HG02973 (cell line): ENCODE measurements around the gene CFAP99.

Experiments
- ATAC-seq: cut with Tn5 transposase; IDR thresholded peaks from one replicate; pipeline ENCODE4 v1.9.1; 2021; ENCODE audit warnings: moderate library complexity; ENCODE audit not compliant: unreplicated experiment

Gene CFAP99

DNA sequence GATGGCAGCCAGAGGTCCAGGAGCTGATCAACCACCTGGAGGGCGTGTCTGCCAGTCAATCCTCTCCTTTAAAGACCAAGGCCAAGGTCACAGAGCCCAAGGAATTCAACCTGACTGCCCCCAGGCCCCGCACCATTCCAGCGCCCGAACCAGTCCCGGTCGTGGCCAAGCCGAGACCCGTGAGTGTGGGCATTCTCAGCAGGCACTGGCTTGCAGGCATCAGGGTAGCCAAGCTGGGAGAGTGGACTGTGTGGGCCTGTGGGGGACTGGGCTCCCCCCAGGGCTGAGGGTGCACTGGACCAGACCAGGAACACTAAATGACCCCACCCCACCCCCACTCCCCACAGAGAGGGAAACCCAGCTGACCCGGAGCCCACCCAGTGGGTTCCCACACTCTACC lies 26.4 kb downstream of the CFAP99 start:
- no peak for ATAC-seq

DNA sequence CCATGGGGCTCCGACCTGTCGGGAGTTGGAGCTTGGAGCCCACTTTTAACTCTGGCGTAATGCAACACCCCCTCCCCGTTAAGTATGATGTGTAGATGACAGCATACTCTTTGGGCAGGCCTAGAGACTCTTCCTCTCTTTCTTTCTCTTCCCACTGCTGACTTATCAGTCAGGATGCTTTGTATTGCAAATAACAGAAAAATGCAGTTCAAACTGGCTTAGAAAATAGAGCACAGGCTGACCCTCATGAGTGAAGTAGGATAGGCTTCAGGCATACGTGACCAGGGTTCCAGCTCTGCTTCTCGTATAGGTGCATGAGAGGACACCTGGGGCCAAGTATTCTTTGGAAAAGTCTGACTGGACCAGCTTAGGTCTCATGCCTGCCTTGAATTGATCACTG lies 26.8 kb downstream of the CFAP99 start:
- ATAC-seq: no peak

DNA sequence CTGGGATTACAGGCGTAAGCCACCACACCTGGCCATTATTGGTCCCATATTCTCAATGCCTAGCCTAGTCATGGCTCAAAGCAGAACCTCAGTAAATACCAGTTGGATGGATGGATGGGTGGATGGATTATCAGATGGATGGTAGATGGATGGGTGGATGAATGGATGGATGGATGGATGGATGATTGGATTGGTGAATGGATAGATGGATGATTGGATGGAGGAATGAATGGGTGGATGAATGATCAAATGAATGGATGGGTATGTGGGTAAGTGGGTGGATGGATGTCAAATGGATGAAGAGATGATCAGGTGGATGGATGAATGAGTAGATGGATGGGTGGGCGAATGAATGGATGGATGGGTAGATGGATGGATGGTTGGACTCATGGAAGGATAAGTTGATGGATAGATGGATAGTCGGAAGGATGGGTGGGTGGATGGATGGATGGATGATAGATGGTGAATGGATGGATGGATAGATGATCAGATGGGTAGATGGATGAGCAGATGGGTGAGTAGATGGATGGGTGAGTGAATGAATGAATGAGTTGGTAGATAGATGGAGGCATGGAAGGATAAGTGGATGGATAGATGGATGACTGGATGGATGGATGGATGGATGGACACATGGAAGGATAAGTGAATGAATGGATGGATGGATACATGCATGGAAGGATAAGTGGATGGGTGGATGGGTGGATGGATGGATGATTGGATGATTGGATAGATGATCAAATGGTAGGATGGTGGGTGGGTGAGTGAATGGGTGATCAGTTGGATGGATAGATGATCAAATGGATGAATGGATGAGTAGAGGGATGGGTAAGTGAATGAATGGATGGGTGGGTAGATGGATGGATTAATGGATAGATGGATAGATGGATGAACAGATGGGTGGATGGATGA lies 28.2 kb downstream of the CFAP99 start:
- ATAC-seq: no peak

DNA sequence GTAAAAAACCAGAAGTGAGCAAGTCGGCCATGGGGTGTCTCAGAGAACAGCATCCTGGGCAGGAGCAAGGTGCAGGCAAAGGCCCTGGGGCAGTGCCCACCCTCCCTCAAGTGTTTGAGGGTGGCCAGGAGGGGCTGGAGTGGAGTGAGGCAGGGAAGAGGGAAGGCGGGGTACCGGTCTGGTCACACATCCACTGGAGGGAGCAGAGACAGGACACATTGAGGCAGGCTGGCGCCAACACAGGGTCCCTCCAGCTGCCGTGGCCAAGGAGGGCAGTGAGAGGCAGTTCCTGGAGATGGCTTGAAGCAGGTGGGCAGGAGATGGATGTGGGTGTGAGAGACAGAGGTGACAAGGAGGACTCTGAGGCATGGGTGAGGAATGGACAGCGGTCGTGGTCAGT lies 29.8 kb downstream of the CFAP99 start:
- no peak for ATAC-seq

DNA sequence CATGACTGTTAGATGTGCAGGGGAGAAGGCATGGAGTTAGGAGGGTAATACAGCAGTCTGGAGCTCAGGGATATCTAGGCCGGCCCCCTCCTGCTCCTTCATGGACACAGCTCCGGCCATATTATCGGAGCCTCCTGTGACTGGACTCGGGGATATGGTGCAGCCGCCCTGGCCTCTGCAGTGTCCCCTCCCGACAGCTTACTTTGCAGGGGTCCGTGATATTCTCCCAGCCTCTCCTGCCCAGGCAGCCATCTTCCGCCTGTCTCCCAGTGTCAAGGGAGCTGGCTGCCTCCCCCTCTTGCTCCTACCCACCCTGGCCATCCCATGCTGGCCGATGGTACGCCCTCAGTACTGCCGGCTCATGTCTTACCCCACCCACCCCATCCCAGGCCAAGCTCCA lies 30.3 kb downstream of the CFAP99 start:
- ATAC-seq: no peak

DNA sequence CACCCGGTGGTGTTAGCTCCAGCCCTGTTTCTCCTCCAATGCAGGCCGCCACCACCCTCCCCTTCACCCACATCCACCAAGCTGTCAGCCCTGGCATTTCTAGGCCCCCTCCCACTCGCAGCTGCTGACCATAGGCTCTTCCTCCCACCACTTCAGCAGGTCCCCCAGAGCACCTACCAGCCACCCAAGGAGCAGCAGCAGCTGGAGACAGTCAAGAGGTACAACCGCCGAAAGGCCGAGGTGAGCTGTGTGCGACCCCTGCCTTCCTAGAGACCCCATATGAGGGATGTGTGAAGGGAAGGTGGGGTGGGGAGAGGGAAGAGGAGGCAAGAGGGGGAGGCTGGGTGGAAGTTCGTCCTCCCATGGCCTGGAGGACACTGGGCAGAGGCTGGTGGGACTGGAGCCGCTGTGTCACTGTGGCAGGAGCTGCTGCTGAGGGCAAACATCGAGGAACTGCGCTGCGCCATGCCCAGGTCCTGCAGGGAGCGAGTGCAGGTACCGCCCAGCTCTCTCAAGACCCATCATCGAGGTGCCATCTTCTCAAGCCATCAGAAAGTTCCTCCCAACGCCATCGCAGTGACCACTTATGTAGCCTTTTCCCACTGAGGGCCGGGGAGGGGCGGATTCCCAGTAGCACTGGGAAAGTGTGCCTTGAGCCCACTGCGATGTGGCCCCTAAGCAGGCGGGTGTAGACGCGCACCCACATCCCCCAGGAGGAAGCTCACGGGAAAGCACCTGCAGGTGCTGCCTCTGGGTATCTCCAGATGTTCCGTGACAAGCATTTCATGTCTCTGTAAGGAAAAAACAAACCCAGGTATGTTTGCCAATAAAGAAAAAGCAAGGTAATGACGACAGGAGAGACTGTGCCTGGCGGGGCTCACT lies 31.0 kb downstream of the CFAP99 start:
- ATAC-seq: no peak

DNA sequence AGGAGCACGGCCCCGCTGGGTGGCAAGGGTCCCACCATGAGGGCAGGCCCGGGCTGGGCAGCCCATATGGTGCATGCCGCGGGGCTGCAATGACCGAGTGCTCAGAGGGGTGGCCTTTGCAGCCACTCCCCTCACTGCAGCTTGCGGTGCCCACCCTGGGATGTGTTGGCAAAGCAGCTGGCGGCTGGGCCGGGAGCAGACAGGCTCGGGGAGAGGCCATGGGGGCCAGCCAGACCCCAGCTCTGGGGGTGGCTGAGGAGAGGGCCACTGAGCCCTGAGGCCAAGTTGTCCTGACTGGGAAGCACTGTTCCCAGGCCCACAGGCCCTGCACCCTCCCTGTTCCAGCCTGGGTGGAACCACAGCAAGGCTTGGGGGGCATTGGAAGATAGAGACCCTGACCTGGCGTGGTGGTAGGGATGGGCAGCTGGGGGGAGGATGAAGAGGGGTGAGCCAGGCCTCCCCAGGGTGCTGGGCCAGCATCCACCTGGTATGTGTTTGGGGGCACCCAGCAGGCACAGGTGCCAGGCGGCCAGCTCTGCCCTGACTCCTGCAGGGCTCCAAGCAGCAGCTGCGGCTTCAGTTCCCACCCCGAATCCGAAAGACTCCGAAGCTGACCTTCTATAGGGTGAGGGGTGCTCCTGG lies 31.8 kb downstream of the CFAP99 start:
- ATAC-seq: no peak

DNA sequence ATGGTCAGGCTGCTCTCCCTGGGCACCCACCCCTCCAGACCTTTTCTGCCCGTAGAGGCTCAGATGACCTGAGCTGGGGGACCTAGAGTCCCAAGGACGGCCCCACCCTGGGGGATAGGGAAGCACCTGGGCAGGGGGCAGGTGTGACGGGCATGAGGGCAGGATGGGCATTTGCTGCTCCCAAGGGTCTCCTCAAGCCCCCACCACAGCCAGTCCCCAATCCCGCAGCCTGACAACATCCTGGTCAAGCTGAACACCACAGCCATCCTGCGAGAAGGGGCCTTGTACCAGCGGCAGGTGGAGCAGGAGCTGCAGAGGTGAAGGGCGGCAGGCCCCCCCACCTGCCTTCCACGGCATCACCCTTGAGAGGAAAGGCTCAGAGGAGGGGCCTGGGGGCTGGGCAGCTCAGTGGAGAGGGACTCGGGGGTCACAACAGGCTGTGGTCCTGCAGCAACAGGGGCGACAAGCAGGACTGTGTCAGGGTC lies 32.3 kb downstream of the CFAP99 start:
- ATAC-seq: no peak

DNA sequence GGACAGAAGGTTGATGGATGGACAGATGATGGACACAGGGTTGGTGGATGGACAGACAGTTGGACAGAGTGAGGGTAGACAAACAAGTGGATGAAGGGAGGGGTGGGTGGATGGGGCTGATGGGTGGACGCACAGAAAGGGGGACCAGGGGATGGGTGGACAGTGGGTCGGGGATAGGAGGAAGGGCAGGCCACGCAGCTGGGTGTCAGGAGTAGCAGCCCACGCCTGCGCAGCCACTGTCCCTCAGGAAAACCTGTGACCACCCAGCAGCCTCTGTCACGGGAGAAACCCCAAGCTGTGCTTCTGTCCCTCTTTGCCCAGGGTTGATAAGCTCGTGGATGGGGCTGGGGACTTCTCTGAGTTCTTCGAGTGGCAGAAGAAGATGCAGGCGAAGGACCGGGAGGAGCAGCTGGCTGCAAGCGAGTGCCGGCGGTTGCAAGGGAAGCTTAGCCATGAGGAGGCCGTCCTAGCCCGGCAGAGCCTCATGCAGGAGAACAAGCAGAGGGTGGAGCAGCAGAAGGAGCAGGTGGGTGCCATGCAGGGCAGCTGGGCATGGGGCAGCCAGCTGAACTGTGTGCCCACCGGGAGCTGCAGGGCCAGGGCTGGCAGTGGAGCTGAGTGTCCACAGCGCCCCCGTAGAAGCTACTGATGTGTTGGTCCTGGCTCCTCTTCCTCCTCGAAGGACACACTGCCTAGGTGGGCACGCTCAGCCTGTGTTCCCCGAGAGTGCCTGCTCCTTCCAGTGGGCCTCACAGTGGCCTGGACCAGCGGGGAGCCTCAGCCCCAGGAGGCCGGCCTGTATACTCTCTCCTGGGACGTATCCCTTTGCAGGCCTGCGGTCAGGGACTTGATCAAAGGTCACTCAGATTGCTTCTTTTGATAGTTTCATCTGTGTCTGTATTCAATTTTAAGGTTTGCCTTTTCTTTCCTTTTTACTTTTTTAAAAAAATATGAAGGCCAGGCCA lies 33.3 kb downstream of the CFAP99 start:
- no peak for ATAC-seq

DNA sequence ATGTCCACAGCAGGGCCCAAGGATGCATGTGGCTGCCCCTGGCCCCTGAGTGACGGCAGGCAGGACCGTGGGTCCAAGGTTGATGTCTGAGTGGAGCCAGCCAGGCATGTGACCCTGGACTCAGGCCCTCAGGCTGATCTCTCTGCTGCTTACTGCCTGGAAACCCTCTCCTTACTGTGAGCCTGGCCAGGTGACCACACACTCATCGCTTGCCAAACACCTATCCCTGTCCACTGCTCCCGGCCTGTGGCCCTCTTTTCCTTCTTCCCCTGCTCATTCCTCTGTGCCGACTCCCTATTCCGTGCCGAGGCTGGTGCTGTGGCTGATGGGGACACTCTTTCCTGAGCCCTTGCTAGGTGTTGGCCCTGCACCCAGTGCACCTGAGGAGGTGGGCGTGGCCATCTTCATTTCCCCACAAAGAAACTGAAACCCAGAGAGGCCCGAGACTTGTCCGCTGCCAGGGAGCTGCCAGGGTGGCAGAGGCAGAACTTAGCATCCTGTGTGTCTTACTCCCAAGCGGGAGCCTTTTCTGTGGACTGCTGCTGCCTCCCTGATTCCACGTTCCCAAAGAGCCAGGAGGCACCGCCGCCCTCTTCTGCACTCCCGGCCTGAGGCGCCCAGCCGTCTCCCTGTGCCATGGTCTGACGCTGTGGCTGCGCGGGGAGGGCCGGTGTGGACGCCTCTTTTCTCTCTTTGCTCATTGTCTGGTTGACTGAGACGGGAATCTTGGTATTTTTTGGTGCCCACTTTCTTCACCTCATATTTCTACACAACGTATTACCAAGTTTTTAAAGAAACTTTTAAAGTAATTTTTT lies 38.9 kb downstream of the CFAP99 start:
- no peak for ATAC-seq

DNA sequence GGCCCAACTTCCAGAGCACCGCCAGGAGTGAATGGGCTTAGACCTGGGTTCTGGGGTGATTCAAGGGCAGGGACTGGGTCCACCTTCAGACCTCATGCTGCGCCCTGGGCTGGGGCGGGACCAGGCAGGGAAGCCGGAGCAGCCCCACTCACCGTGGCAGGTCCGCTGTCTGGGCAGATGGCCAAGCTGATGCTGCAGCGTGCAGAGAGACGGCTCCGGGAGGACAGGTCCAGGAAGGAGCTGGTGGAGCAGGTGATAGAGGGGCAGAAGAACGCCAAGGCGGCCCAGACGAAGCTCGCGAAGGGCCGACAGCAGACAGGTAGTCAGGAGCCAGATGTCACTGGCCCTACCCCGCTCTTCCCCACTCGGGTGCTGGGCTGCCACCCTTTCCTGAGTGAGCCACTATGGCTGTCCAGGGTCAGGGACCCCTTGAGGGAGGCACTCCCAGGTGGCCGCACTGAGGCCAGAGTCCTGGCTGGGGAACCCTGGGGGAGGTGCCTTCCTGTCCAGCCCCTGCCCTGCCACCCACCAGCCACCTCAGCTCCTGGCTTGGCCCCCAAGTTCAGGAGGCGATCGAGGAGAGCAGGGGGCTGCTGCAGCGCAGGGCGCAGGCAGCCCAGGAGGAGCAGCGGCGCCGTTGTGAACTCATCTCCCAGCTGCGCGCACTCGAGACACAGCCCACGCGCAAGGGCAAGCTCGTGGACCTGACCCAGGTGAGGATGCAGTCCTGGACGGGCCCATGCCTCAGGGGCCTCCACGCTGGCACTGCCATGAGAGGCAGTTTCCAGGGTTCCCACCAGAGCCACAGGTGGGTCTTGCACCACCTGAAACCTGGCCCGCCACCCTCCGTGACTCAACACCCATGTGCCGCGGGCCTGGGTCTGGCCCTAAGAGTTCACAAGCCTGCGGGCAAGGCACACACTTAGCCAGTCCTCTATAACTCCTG lies 40.1 kb downstream of the CFAP99 start:
- ATAC-seq: no peak

DNA sequence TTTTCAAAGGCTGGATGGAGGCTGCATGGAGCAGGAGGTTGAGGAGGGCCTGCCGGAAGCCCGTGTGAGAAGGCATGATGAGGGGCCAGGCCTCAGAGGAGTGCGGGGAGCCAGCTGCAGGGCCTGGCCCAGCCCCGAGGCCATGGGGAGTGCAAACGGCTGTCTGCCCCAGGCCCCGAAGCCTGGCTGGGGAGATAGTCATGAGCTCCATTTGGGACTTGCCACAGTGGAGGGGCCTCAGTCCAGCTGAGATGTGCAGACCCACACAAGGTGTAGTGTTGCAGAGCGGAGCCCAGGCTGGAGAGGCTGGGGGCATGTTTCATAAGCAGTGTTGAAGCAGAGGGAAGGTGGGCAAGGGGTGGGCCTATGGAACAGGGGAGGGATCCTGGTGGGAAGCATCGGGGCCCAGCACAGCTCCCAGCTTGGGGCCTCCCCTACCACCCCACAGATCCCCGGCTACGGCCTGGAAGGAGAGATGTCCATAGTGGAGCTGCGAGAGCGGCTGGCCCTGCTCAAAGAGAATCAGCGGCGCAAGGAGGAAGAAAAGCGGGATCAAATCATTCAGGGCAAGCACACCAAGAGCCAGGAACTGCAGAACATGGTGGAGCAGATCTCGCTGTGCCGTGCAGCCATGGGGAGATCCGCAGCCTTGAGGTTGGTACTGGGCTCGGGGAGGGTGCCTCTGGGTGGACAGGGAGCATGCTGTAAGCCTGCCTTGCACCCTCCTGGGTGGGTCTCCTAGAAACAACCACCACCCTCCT lies 41.0 kb downstream of the CFAP99 start:
- ATAC-seq: no peak

DNA sequence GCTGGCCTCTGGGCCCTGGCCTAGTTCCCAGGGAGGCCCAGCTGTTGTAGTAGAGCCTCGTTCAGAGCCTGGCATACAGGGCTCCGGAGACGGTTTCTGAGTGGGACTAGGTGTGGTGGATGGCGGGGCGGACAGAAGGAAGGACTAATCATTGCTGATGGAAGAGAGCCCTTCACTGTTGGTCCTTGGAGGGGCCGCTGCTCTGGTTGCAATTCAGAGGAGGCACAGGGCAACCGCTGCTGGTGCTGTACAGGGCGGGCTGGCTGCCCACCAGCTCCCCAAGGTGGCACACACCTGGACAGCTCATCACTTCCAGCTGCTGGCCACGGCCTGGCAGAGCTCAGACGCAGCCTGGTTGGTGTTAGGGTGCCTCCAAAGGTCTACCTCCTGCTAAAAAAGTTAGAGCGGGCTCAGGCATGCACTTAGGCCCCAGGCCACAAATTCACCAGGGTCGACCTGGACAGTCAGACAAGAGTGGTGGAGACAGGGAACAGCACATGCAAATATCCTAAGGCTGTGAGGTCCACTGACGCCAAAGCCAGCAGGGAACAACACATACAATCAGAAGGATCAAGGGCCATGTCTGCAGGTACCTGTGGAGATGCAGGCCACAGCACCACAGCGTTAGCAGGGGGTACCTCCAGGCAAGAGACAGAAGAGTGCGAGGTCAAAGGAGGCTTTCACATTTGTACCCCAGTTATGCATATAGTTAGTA lies 42.6 kb downstream of the CFAP99 start:
- no peak for ATAC-seq

DNA sequence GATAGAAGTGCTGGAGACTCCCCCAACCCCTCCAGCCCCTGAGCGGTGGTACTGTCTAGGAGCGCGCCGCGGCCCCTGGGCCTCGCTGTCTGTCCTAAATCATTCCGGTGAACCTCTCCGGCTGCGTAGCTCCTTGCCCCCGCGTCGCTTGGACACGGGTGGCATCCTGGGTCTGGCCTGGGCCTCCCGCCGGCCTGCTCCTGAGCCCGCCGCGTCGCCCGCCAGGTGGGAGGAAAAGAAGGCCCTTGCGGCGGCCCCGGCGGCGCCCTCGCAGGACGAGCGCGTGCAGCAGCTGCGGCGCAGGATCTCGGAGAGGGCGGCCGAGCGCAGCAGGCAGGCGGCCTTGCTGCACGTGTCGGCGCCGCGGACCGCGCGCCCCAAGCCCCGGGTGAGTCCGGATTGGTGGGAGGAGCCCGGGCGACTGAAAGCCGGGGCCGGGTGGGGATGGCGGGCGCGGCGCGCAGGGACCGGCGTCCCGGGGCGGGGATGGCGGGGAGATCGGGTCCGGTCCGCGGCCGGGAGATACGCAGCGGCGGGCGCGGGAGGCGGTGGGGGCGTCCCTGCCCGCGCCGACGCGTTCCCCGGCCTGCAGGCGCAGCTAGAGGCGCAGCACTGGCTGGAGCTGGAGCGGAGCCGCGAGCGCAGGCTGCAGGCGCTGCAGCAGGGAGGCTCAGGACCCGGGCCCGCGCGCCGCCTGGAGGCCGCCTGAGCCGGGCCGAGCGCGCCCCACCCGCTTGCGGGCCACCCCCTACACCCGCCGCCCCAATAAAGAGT lies 43.6 kb downstream of the CFAP99 start:
- peak; percentile 66 for ATAC-seq

DNA sequence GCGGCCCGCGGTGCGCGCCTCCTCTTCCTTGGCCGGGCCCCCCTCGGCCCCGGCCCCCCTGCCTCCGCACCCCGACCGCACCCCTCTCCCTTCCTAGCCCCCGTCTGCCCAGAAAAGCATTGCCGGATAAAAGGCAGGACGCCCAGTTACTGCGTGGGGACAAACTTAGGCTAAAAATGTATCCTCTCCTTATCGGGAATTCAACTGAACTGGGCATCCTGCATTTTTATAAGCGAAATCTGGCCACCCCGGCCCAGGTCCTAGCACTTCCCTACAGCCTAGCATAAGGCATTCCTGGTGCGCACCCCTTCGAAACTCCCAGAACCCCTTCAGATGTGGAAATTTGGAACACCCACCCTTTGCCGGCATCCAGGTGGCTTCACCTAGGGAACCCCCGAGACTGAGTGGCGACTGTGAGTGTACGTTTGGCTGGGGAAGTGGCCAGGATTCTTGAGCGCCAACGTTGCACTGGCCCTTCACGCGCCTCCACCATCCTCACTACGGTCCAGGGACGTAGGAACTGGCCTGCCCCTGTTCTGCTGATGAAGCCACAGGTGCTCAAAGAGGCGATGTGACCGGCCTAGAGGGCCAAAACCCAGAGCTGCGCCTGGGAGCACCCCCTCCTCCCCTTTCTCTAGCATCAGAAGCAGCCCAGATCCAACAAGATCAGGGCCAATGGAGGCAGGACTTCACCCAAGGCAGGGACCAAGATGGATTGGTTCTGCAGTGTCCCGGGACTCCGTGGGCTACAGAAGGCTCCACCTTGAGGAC lies 44.4 kb downstream of the CFAP99 start:
- ATAC-seq: no peak
